ENCODE results near the gene DPP7.

The DPP7 gene

GRCh38 chr9:137114613-137115393, at the start of gene DPP7:
DPP7 (minus strand) TSS chr9:137114733; CDS start chr9:137114713, 20 bp downstream.
- DNase-seq: peak; percentile 42 to 50

- no peak for DNase-seq
These were observed 49.3 kb upstream of the DPP7 start for GRCh38 chr9:137163805-137164204.

- DNase-seq: no peak
These were observed 48.8 kb upstream of the DPP7 start for GRCh38 chr9:137163365-137163715.

GRCh38 chr9:137162505-137163364, 48.2 kb upstream of the DPP7 start:
- DNase-seq: no peak

- DNase-seq: peak in 1 of 2 experiments; percentile 55
These were observed 47.3 kb upstream of the DPP7 start for GRCh38 chr9:137161558-137162486.

- no peak for DNase-seq
These were observed 46.4 kb upstream of the DPP7 start for GRCh38 chr9:137160716-137161557.

GRCh38 chr9:137160054-137160425, 45.5 kb upstream of the DPP7 start:
- no peak for DNase-seq

GRCh38 chr9:137159105-137160053, 44.8 kb upstream of the DPP7 start:
- DNase-seq: no peak

- DNase-seq: no peak
These were observed 44.1 kb upstream of the DPP7 start for GRCh38 chr9:137158625-137159024.

GRCh38 chr9:137157618-137158415, 43.3 kb upstream of the DPP7 start:
- DNase-seq: no peak

GRCh38 chr9:137156567-137157375, 42.2 kb upstream of the DPP7 start:
- DNase-seq: peak in 1 of 2 experiments; percentile 14

GRCh38 chr9:137152844-137153405, 38.4 kb upstream of the DPP7 start:
- DNase-seq: no peak

GRCh38 chr9:137150617-137151457, 36.3 kb upstream of the DPP7 start:
- peak; percentile 34 to 60 for DNase-seq

- DNase-seq: no peak
These were observed 35.5 kb upstream of the DPP7 start for GRCh38 chr9:137149942-137150616.

GRCh38 chr9:137149363-137149762, 34.8 kb upstream of the DPP7 start:
- DNase-seq: no peak

GRCh38 chr9:137148661-137149060, 34.1 kb upstream of the DPP7 start:
- no peak for DNase-seq

- no peak for DNase-seq
These were observed 33.7 kb upstream of the DPP7 start for GRCh38 chr9:137148242-137148641.
